MM.1S (cell line): ENCODE results near the gene ZNF334.
A peak's percentile ranks its signal among the peaks of the same experiment; 100 is the strongest.

Source experiments
- DNase-seq: peaks from one replicate; pipeline ENCODE4 v3.0.0-alpha.2; 2015
- H2AFZ ChIP-seq: fragments of 300-600 bp; sonication (generic); 2 replicates; pipeline ENCODE4 v1.6.0; 2016; ENCODE audit warnings: antibody characterized with exemption, low read length
- H3F3A ChIP-seq: fragments of 300-600 bp; sonication (generic); 2 replicates; pipeline ENCODE4 v1.6.1; 2016; ENCODE audit warnings: mild to moderate bottlenecking, antibody characterized with exemption, low read length, moderate library complexity, mixed read lengths; ENCODE audit not compliant: insufficient read depth
- H3K27ac ChIP-seq: fragments of 300-600 bp; sonication (generic); 2 replicates; pipeline ENCODE4 v1.5.1; 2016; ENCODE audit warnings: mild to moderate bottlenecking, low read length
- H3K27me3 ChIP-seq: fragments of 300-600 bp; sonication (generic); replicated peaks from 2 replicates; pipeline ENCODE4 v1.6.0; 2016; ENCODE audit warnings: low read length; ENCODE audit not compliant: insufficient read depth
- H3K36me3 ChIP-seq: fragments of 300-600 bp; sonication (generic); replicated peaks from 2 replicates; pipeline ENCODE4 v1.6.1; 2016; ENCODE audit warnings: mild to moderate bottlenecking, low read length, mixed read lengths; ENCODE audit not compliant: insufficient read depth
- H3K4me1 ChIP-seq: fragments of 300-600 bp; sonication (generic); 2 replicates; pipeline ENCODE4 v1.6.1; 2016; ENCODE audit warnings: low read length, mixed read lengths
- H3K4me2 ChIP-seq: fragments of 300-600 bp; sonication (generic); 2 replicates; pipeline ENCODE4 v1.6.0; 2016; ENCODE audit warnings: low read depth, low read length
- H3K4me3 ChIP-seq: fragments of 300-600 bp; sonication (generic); 2 replicates; pipeline ENCODE4 v1.5.1; 2016; ENCODE audit warnings: low read length, mixed read lengths
- H3K79me2 ChIP-seq: fragments of 300-600 bp; sonication (generic); 2 replicates; pipeline ENCODE4 v1.6.1; 2016; ENCODE audit warnings: mixed run types, low read length, mixed read lengths
- H3K9ac ChIP-seq: fragments of 300-600 bp; sonication (generic); 2 replicates; pipeline ENCODE4 v1.6.1; 2016; ENCODE audit warnings: low read length, mixed read lengths
- H3K9me2 ChIP-seq: fragments of 300-600 bp; sonication (generic); replicated peaks from 2 replicates; pipeline ENCODE4 v1.6.1; 2016; ENCODE audit warnings: mild to moderate bottlenecking, low read length, mixed read lengths; ENCODE audit not compliant: insufficient read depth
- H3K9me3 ChIP-seq: fragments of 300-600 bp; sonication (generic); replicated peaks from 2 replicates; pipeline ENCODE4 v1.6.1; 2016; ENCODE audit warnings: mild to moderate bottlenecking, low read length, mixed read lengths; ENCODE audit not compliant: insufficient read depth
- H4K20me1 ChIP-seq: fragments of 300-600 bp; sonication (generic); 2 replicates; pipeline ENCODE4 v1.6.1; 2016; ENCODE audit warnings: mild to moderate bottlenecking, low read length, moderate library complexity, mixed read lengths; ENCODE audit not compliant: insufficient read depth
- EZH2 ChIP-seq: fragments of 300-600 bp; sonication (generic); optimal IDR thresholded peaks from 2 replicates; pipeline ENCODE3; 2017; ENCODE audit warnings: low read depth, mild to moderate bottlenecking, antibody characterized with exemption, low read length, mixed read lengths
- EZH2phosphoT487 ChIP-seq: fragments of 300-600 bp; sonication (generic); IDR thresholded peaks from 2 replicates; pipeline ENCODE4 v1.6.1; 2018; ENCODE audit warnings: antibody characterized with exemption, low read length
- TF ChIP-seq, protein P1 (sequence below): fragments of 300-600 bp; sonication (generic); IDR thresholded peaks from 2 replicates; pipeline ENCODE4 v1.5.1; 2016; ENCODE audit warnings: antibody characterized with exemption, low read length, mixed read lengths

ZNF334 gene

DNA sequence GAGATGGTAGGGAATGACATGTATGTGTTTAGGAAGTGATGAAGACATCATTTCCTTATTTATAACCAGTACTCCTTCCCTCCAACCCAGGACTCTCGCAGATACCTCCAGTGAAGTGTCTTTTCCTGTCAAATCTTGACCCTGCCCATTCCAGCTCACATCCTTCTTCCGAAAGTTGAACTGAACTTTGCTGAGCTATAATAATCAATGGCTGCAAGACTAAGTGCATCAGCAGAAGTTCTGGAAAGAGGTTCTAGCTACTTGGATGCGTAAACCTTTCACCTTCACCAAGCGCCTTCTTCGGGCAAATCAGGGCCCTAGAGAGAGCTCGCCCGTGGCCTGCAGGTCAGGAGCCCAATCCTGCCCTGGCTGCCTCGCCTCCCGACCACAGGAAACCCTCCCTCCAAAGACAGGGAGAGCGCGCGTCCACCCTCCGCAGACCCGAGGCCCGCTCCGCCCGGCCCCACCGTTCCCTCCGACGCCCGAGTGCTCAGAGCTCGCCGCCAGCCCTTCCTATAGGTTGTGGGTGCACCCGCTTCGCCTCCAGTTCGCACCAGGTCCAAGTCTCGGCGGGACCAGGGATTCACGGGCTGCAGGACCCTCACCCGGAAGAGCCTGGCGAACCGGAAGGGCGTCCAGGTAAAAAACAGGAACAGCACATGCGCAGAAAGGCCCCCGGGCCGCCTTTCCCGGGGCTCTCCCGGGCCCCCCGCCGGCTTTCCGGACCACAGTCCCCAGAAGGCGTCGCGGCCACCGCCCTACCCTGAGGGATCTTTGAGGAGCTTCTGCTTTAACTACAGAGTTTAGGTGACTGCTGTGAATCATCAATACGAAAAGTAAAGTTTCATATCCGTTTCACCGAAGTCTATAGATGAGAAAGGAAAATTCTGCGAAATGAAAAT lies at the start of gene ZNF334:
Gene ZNF334 (minus strand): TSS at position 617 of the 902 bp plus-strand sequence. CDS start 1,457 bp downstream, outside the sequence.
- no peaks in the 10 kb centered on the region for H3K36me3 ChIP-seq
- H3K27me3 ChIP-seq: no peaks in the 10 kb centered on the region
- H3K9ac ChIP-seq: no peak within 1 kb of the TSS
- H2AFZ ChIP-seq: no peak within 1 kb of the TSS
- H3K4me3 ChIP-seq: no peak within 1 kb of the TSS
- H3K9me3 ChIP-seq: no peaks in the 10 kb centered on the region
- no peak for DNase-seq
- H3K4me1 ChIP-seq: no peaks in the 10 kb centered on the region
- H3K27ac ChIP-seq: no peak within 1 kb of the TSS
- H3K4me2 ChIP-seq: no peak within 1 kb of the TSS
- H3K79me2 ChIP-seq: no peaks in the 10 kb centered on the region
- no peaks in the 10 kb centered on the region for H4K20me1 ChIP-seq
- no peaks in the 10 kb centered on the region for H3F3A ChIP-seq
- no peak for TF ChIP-seq EZH2
- TF ChIP-seq, protein P1, sequence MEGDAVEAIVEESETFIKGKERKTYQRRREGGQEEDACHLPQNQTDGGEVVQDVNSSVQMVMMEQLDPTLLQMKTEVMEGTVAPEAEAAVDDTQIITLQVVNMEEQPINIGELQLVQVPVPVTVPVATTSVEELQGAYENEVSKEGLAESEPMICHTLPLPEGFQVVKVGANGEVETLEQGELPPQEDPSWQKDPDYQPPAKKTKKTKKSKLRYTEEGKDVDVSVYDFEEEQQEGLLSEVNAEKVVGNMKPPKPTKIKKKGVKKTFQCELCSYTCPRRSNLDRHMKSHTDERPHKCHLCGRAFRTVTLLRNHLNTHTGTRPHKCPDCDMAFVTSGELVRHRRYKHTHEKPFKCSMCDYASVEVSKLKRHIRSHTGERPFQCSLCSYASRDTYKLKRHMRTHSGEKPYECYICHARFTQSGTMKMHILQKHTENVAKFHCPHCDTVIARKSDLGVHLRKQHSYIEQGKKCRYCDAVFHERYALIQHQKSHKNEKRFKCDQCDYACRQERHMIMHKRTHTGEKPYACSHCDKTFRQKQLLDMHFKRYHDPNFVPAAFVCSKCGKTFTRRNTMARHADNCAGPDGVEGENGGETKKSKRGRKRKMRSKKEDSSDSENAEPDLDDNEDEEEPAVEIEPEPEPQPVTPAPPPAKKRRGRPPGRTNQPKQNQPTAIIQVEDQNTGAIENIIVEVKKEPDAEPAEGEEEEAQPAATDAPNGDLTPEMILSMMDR: no peak
- no peak for TF ChIP-seq EZH2phosphoT487
- H3K9me2 ChIP-seq: no peaks in the 10 kb centered on the region

DNA sequence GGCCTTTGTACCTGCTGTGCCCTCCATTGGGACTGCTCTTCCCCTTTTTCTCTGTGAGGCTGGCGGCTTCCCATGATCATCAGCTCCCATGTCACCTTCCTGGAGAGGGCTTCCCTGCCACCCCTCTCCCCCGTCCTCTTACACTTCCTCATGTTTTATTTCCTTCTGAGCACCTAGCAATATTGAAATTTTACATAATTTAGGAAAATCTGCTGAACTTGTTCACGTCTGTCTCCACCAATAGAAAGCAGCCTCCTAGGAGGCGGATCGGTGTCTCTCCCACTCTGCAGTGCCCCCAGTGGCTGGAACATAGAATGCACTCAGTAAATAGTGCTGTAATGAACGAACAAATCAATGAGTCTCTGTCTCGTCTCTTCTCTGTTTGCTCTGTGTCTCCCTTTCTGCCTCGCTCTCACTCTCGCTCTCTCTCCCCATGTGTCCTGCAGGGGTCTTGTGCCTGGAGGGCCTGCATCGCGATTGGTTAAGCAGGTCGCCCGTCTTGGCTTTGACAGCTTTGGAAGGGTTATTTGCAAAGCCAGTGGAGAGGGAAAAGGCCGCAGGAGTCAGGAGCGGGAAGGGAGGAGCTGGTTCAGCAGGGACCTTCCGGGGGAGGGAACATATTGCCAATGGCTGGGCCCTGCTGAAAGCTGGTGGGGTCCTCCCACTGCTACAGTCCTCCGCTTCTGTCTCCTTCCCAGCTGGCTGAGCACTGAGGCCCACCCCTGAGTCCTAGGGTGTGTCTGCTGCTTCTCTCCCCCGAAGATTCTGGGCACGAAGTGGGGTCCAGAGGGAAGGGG lies 49.2 kb upstream of the ZNF334 start:
- Histone ChIP-seq H3F3A (no peaks in the 10 kb centered on the region), H3K9ac (peak overlapping the region; percentile 53; the same call in 1 of the 2 replicates)
- DNase-seq: peak; percentile 79

DNA sequence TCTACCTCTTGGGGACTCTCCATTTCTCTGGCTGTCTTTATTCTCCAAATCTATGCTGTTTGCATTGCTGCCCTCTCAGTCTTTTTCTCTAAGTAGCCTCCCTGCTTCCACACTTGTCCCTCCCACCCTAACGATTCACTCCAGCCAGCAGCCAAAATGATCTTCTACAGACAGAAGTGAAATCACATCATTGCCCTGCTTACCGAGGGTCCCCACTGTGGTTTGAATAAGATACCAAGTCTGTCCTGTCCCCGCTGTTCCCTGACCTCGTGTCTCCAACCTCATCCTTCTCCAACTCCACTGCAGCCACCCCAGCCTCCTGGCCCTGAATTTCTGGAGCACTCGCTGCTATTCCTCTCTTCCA lies 48.6 kb upstream of the ZNF334 start:
- peak overlapping the region; percentile 22; the same call in 1 of the 2 replicates for H3K27ac ChIP-seq
- H3K9ac ChIP-seq: peak overlapping the region; percentile 53; the same call in 1 of the 2 replicates
- H3K4me2 ChIP-seq: peak overlapping the region; percentile 85
- H3K9me3 ChIP-seq: no peaks in the 10 kb centered on the region
- no peaks in the 10 kb centered on the region for H3K9me2 ChIP-seq
- no peak for TF ChIP-seq EZH2
- TF ChIP-seq, protein P1: no peak
- TF ChIP-seq EZH2phosphoT487: no peak
- H4K20me1 ChIP-seq: no peaks in the 10 kb centered on the region
- peak overlapping the region; percentile 89 for H2AFZ ChIP-seq
- H3K4me1 ChIP-seq: peaks cover 20% of the 10 kb centered on the region
- peak overlapping the region; percentile 62 for H3K4me3 ChIP-seq
- no peaks in the 10 kb centered on the region for H3K27me3 ChIP-seq
- no peaks in the 10 kb centered on the region for H3K36me3 ChIP-seq
- H3K79me2 ChIP-seq: 0 out of 2 replicates have a peak, but pooled peaks cover 4% of the 10 kb centered on the region
- DNase-seq: no peak
- no peaks in the 10 kb centered on the region for H3F3A ChIP-seq

More for the DNA sequence above, 49.2 kb upstream of the ZNF334 start:
- Histone ChIP-seq H3K4me2 (peak overlapping the region; percentile 85), H3K4me1 (peaks cover 14% of the 10 kb centered on the region), H3K36me3 (no peaks in the 10 kb centered on the region), H3K27ac (peak overlapping the region; percentile 22; the same call in 1 of the 2 replicates), H3K27me3 (no peaks in the 10 kb centered on the region), H3K4me3 (peak overlapping the region; percentile 62), H3K79me2 (0 out of 2 replicates have a peak, but pooled peaks cover 4% of the 10 kb centered on the region), H2AFZ (peak overlapping the region; percentile 89), H3K9me2 (no peaks in the 10 kb centered on the region), H4K20me1 (no peaks in the 10 kb centered on the region), H3K9me3 (no peaks in the 10 kb centered on the region)
- TF ChIP-seq EZH2phosphoT487: no peak
- TF ChIP-seq, protein P1: peak; percentile 93
- no peak for TF ChIP-seq EZH2
